Glomerular visceral epithelial cell (primary cell): ENCODE results near the gene GAS6.
"Not testable (repeated sequence)": the region's sequence is repeated elsewhere in the genome, so short reads cannot be mapped to it uniquely, and the experiment has no call there.

ENCODE experiments used
- DNase-seq: peaks from one replicate; pipeline ENCODE4 v3.0.0-alpha.2; 2016; ENCODE audit errors: extremely low spot score

The GAS6 gene

GRCh38 chr13:113806104-113806471 is 57.8 kb downstream of the GAS6 start:
- no peak for DNase-seq

GRCh38 chr13:113805431-113806103 is 58.3 kb downstream of the GAS6 start:
- no peak for DNase-seq

GRCh38 chr13:113804703-113805430 is 59.0 kb downstream of the GAS6 start:
- DNase-seq = no peak

- peak; percentile 51 for DNase-seq
Observed at GRCh38 chr13:113804017-113804702, 59.7 kb downstream of the GAS6 start.

GRCh38 chr13:113803409-113804016 is 60.4 kb downstream of the GAS6 start:
- DNase-seq = no peak

GRCh38 chr13:113802761-113803160 is 61.1 kb downstream of the GAS6 start:
- no peak for DNase-seq

- peak; percentile 80 for DNase-seq
Observed at GRCh38 chr13:113802090-113802531, 61.8 kb downstream of the GAS6 start.

- DNase-seq = no peak
Observed at GRCh38 chr13:113801289-113801961, 62.5 kb downstream of the GAS6 start.

- DNase-seq = no peak
Observed at GRCh38 chr13:113800576-113800926, 63.3 kb downstream of the GAS6 start.

GRCh38 chr13:113798200-113798811 is 65.6 kb downstream of the GAS6 start:
- DNase-seq = no peak

GRCh38 chr13:113796964-113797676 is 66.8 kb downstream of the GAS6 start:
- no peak for DNase-seq

GRCh38 chr13:113796211-113796963 is 67.5 kb downstream of the GAS6 start:
- DNase-seq = no peak

GRCh38 chr13:113795362-113795761 is 68.5 kb downstream of the GAS6 start:
- not testable (repeated sequence) for DNase-seq

GRCh38 chr13:113794764-113795173 is 69.1 kb downstream of the GAS6 start:
- DNase-seq = no peak

- DNase-seq = no peak
Observed at GRCh38 chr13:113794086-113794485, 69.8 kb downstream of the GAS6 start.

GRCh38 chr13:113793718-113794085 is 70.2 kb downstream of the GAS6 start:
- no peak for DNase-seq

GRCh38 chr13:113792886-113793717 is 70.8 kb downstream of the GAS6 start:
- no peak for DNase-seq

- no peak for DNase-seq
Observed at GRCh38 chr13:113792236-113792770, 71.6 kb downstream of the GAS6 start.

GRCh38 chr13:113791761-113792160 is 72.1 kb downstream of the GAS6 start:
- DNase-seq = no peak
